ENCODE measurements around the gene PLEKHG2.

Gene PLEKHG2

DNA sequence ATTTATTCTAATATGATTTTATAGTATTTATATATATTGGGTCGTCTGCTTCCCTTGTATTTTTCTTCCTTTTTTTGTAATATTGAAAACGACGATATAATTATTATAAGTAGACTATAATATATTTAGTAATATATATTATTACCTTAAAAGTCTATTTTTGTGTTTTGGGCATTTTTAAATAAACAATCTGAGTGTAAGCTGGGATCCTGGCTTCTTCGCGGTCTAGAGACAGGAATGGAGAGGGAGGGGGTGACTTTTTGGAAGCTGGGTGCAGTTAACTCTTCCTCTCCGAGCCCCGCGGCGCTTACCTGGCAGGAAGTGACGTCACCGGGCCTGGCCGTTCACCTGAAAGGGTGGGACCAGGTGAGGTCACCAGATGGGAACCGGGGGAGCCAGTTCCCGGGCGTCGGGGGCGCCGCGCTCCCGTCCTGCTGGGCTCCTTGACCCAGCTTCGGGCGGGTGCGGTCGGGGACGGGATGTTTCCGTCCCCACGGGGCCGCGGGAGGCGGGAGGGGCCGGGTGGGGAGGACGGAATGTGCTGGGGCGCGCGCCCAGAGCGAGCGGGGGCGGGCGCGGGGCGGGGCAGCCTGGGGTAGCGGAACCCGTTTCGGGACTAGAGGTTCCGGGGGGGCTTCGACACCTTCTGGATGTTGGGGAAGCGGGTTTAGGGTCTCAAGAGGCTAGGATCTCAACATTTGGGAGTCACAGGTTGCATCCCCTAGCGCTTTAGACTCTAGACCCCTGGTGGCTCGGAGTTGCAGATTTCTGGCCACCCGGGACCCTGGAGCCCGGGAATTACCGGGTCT lies 3.1 kb upstream of the PLEKHG2 start:
- H3K27ac ChIP-seq (ENCODE audit: low read depth, low read length) = peak overlapping the region; percentile 97
- H3K9ac ChIP-seq (ENCODE audit: low read depth, low read length) = peak overlapping the region; percentile 90
- under 1% methylated on average over 49 of the region's 52 CpGs for WGBS
- peak overlapping the region; percentile 87 for H3K4me3 ChIP-seq (ENCODE audit: low read length)
- H3K27me3 ChIP-seq (ENCODE audit: insufficient read depth, low read length) = no peaks in the 10 kb centered on the region
- H3K4me1 ChIP-seq (ENCODE audit: insufficient read depth, low read length) = peaks cover 35% of the 10 kb centered on the region
- no peaks in the 10 kb centered on the region for H3K36me3 ChIP-seq (ENCODE audit: insufficient read depth, low read length)
- H3K9me3 ChIP-seq (ENCODE audit: insufficient read depth, low read depth, low read length) = no peaks in the 10 kb centered on the region

DNA sequence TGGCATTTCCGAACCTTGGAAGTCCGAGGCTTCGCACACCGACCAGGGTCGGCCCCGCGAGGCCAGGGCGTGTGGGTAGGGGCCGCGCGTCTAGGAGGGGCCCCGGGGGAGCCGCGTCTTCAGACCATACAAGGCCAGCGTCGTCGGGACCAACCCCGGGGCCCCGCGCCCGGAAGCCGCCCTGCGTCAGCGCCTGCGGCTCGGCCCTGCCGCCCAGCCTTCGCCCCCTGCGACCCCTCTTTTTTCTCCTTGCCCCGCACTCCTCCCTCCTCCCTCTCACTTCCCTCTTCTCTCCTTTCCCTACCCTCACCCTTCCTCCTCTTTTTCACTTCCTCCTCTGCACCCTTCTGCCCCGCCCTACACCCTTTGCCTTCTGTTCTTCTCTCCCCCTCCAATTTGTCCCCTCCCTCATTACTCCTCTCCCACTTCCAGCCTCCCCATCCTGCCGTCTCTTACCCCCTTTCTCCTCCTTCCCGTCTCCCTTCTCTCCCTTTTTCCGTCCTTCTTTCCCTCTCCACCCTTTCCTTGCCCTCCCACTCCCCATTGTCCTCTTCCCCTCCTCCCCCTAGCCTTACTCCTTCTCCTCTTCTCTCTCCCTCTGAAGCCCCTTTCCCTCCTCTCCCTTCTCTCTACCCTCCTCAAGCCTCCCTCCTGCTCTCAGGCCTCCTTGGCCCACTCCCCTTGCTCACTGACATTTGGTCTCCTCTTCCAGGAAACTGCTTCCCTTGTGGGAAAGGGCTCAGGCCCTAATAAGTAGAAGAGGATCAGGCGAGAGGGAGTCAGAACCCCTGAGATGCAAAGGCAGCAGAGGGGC lies 2.2 kb upstream of the PLEKHG2 start:
- H3K27me3 ChIP-seq (ENCODE audit: insufficient read depth, low read length) = no peaks in the 10 kb centered on the region
- H3K9me3 ChIP-seq (ENCODE audit: insufficient read depth, low read depth, low read length) = no peaks in the 10 kb centered on the region
- WGBS = 2% methylated on average over 35 of the region's 35 CpGs
- H3K4me3 ChIP-seq (ENCODE audit: low read length) = peak overlapping the region; percentile 87
- no peaks in the 10 kb centered on the region for H3K36me3 ChIP-seq (ENCODE audit: insufficient read depth, low read length)
- peak overlapping the region; percentile 90 for H3K9ac ChIP-seq (ENCODE audit: low read depth, low read length)
- H3K4me1 ChIP-seq (ENCODE audit: insufficient read depth, low read length) = peaks cover 36% of the 10 kb centered on the region
- H3K27ac ChIP-seq (ENCODE audit: low read depth, low read length) = peak overlapping the region; percentile 97

DNA sequence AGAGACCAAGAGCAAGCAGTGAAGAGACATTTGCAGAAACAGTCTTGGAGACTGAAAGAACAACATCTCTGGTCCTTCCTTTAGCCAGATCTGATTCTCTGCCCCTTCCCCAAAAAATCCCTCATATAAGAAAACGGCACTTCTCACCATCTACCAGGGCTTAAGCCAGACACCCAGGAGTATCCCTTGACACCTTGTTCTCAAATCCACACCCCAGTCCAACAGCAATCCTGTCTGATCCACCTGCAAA lies 1.7 kb upstream of the PLEKHG2 start:
- no peaks in the 10 kb centered on the region for H3K9me3 ChIP-seq (ENCODE audit: insufficient read depth, low read depth, low read length)
- peak overlapping the region; percentile 90; the same call in 1 of the 2 replicates for H3K9ac ChIP-seq (ENCODE audit: low read depth, low read length)
- H3K27ac ChIP-seq (ENCODE audit: low read depth, low read length) = peak overlapping the region; percentile 97; the same call in 1 of the 2 replicates
- 74% methylated on average over 1 of the region's 1 CpG for WGBS
- no peaks in the 10 kb centered on the region for H3K27me3 ChIP-seq (ENCODE audit: insufficient read depth, low read length)
- peaks cover 33% of the 10 kb centered on the region for H3K4me1 ChIP-seq (ENCODE audit: insufficient read depth, low read length)
- peak overlapping the region; percentile 87 for H3K4me3 ChIP-seq (ENCODE audit: low read length)
- peaks cover under 1% of the 10 kb centered on the region; the same call in 1 of the 2 replicates for H3K36me3 ChIP-seq (ENCODE audit: insufficient read depth, low read length)

DNA sequence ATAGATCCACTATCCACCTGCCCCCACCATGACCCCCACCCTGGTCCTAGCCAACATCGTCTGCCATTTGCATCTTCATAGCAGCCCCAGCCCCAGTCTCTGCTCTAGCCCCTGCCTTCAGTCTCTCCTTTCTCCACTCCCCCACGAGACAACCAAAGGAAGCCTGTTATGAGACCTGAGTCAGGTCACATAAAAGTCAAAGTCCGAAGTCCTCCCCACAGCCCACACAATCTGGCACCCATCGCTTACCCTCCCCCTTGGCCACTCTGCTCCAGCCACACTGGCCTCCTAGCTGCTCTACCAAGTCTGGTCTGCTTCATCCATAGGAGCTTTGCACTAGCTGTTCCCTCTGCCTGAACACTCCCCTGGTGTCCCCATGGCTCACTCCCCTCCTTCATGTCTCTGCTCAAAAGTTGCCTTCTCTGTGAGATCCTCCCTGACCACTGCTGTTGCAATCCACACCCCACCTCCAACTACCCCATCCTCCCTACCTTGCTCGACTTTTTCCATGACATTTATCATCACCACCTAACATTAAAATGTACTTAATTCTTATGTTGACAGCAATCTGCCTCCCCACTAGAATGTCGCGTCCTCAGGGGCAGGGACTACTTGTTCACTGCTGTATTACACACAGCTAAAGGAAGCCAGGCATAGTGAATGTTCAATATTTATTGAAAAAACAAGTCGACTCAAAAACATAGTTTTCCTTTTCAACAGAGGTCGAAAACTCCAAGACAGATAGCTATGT lies 1.2 kb upstream of the PLEKHG2 start:
- Histone ChIP-seq H3K27me3 (ENCODE audit: insufficient read depth, low read length) (no peaks in the 10 kb centered on the region), H3K9ac (ENCODE audit: low read depth, low read length) (no peak overlapping the region), H3K4me1 (ENCODE audit: insufficient read depth, low read length) (peaks cover 28% of the 10 kb centered on the region), H3K9me3 (ENCODE audit: insufficient read depth, low read depth, low read length) (no peaks in the 10 kb centered on the region), H3K27ac (ENCODE audit: low read depth, low read length) (peak overlapping the region; percentile 65; the same call in 1 of the 2 replicates), H3K4me3 (ENCODE audit: low read length) (peak overlapping the region; percentile 87), H3K36me3 (ENCODE audit: insufficient read depth, low read length) (peaks cover 5% of the 10 kb centered on the region; the same call in 1 of the 2 replicates)
- 38% methylated on average over 8 of the region's 9 CpGs for WGBS

DNA sequence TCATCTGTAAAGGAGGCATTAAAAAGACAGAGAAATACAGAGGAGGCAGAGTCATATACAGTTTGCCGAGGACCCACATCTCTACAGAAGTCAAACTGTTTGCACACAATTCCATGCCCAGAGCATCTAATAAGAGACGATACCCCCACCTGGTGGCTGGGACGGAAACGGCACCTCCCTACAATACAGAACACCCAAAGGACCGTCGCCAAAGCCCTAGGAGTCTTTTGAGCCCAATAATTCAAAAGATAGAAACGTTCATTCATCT lies 703 bp upstream of the PLEKHG2 start:
- Histone ChIP-seq H3K27ac (ENCODE audit: low read depth, low read length) (peak overlapping the region; percentile 65; the same call in 1 of the 2 replicates), H3K9me3 (ENCODE audit: insufficient read depth, low read depth, low read length) (no peaks in the 10 kb centered on the region), H3K4me3 (ENCODE audit: low read length) (peak overlapping the region; percentile 87), H3K36me3 (ENCODE audit: insufficient read depth, low read length) (peaks cover 10% of the 10 kb centered on the region), H3K27me3 (ENCODE audit: insufficient read depth, low read length) (no peaks in the 10 kb centered on the region), H3K4me1 (ENCODE audit: insufficient read depth, low read length) (peaks cover 28% of the 10 kb centered on the region), H3K9ac (ENCODE audit: low read depth, low read length) (no peak overlapping the region; the same call in 1 of the 2 replicates)
- WGBS = 5% methylated on average over 7 of the region's 7 CpGs

DNA sequence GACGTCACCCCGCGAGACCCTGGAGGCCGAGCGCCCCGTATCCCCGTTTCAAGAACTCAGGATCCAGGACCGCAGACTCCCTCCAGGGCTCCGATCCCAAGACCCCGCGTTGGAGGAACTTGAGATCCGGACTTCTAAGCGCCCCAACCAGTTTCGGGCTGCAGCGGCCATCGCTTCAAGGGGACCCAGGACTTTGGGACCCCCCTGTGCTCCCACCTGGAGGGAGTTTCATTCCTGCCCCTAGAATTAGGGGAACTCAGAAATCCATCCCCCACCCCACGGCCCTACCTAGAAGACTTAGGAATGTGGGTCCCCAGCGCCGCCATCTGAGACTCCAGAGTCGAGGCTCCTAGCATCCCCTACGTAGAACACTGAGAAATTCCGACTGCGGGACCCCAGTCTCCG lies 400 bp downstream of the PLEKHG2 start:
- peak overlapping the region; percentile 99 for H3K4me3 ChIP-seq (ENCODE audit: low read length)
- H3K36me3 ChIP-seq (ENCODE audit: insufficient read depth, low read length) = peaks cover 20% of the 10 kb centered on the region
- WGBS = 0% methylated on average over 24 of the region's 24 CpGs
- peaks cover 28% of the 10 kb centered on the region for H3K4me1 ChIP-seq (ENCODE audit: insufficient read depth, low read length)
- peak overlapping the region; percentile 99 for H3K27ac ChIP-seq (ENCODE audit: low read depth, low read length)
- H3K27me3 ChIP-seq (ENCODE audit: insufficient read depth, low read length) = no peaks in the 10 kb centered on the region
- H3K9ac ChIP-seq (ENCODE audit: low read depth, low read length) = peak overlapping the region; percentile 95
- H3K9me3 ChIP-seq (ENCODE audit: insufficient read depth, low read depth, low read length) = no peaks in the 10 kb centered on the region

DNA sequence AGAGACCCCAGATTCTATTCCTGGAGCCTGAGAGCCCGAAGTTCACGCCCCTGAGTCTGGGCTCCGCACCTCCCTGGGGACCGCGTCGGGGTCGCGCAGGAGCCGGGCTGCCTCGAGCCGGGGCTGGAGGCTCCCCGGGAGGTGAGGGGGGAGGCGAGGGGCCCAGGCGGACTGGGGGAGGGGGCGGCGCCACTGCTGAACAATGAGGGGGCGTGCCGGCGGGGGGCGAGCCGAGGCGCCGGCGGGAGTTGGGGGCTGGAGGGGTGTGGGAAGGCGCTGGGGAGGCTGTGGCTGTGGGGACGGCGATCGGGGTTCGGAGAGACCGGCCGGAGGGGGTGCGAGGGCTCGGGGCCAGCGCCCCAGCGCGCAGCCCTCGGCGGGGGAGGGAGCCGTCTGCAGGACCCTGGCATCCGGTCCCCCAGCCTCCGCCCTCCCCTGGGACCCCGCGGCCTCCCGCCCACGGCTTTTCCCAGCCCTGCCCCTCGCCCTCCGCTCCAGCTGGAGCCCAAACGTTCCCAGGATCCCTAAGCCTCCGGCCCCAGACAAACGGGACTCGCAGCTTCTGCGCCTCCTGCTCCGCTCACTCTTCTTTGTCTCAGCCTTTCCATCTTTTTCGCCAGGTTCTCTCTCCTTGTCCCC lies 922 bp downstream of the PLEKHG2 start:
- under 1% methylated on average over 54 of the region's 54 CpGs for WGBS

DNA sequence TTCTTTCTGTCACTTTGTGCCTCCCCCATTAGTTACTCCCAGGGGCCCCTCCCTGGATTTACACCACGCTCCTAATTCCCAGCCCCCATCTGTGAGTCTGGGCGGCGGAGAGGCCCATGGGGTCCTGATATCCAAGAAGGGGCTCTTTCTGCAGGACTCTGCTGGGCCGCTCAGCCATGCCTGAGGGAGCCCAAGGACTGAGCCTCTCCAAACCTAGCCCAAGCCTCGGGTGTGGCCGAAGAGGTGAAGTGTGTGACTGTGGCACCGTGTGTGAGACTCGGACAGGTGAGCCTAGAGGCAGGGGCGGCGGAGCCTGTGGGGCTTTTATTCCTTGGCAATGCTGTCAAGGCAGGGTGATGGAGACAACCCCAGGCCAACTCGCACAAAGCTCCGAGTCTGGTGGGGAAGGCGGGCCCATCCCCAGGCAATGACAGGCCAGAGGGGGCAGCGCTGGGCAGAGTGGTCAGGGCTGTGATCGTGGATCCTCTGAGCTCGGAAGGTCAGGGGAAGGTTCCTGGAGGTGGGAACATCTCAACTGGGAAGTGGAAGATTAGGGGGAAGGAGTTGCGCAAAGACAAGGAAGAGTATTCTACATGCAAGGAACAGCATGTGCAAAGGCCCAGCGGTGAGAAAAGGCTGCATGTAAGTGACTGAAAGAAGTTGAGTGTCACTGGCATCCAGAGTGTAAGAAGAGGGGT lies 1.6 kb downstream of the PLEKHG2 start:
- peaks cover 31% of the 10 kb centered on the region for H3K36me3 ChIP-seq (ENCODE audit: insufficient read depth, low read length)
- peak overlapping the region; percentile 99 for H3K4me3 ChIP-seq (ENCODE audit: low read length)
- peak overlapping the region; percentile 95 for H3K9ac ChIP-seq (ENCODE audit: low read depth, low read length)
- peak overlapping the region; percentile 99 for H3K27ac ChIP-seq (ENCODE audit: low read depth, low read length)
- WGBS = 21% methylated on average over 18 of the region's 18 CpGs
- H3K4me1 ChIP-seq (ENCODE audit: insufficient read depth, low read length) = peaks cover 23% of the 10 kb centered on the region
- H3K9me3 ChIP-seq (ENCODE audit: insufficient read depth, low read depth, low read length) = no peaks in the 10 kb centered on the region
- no peaks in the 10 kb centered on the region for H3K27me3 ChIP-seq (ENCODE audit: insufficient read depth, low read length)

More for the DNA sequence above, 922 bp downstream of the PLEKHG2 start:
- Histone ChIP-seq H3K9ac (ENCODE audit: low read depth, low read length) (peak overlapping the region; percentile 95), H3K36me3 (ENCODE audit: insufficient read depth, low read length) (peaks cover 24% of the 10 kb centered on the region), H3K4me1 (ENCODE audit: insufficient read depth, low read length) (peaks cover 28% of the 10 kb centered on the region), H3K27me3 (ENCODE audit: insufficient read depth, low read length) (no peaks in the 10 kb centered on the region), H3K9me3 (ENCODE audit: insufficient read depth, low read depth, low read length) (no peaks in the 10 kb centered on the region), H3K27ac (ENCODE audit: low read depth, low read length) (peak overlapping the region; percentile 99), H3K4me3 (ENCODE audit: low read length) (peak overlapping the region; percentile 99)

DNA sequence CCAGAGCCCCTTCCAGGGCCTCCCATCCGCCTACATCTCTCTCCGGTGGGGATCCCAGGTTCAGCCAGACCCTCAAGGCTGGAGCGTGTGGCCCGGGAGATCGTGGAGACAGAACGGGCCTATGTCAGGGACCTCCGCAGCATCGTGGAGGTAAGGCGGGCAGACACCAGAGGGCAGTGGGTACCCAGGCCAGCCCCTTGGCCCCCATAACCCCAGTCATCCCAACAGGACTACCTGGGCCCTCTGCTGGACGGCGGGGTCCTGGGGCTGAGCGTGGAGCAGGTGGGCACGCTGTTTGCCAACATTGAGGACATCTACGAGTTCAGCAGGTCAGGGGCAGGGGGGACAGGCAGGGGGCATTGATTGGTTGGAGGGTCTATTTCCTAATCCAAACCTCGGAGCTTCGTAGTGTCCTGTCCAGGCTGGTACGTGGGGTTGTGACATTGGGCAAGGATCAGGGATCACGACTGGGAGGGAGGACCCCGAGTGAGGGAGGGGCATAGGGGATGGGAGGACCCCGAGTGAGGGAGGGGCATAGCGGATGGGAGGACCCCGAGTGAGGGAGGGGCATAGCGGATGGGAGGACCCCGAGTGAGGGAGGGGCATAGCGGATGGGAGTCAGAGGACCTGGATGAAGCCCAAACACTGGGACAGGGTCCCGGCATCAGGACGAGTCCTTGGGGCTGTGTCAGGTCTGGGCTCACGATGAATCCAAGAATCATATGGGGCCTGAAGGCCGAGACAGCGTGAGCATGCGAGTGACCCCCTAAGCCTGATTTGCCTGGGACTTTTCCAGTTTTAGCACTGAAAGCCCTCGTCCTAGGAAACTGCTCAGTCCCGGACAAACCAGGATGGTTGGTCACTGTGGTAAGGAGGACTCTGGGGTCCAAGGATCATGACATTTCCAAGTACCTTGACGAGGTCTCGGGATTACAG lies 2.9 kb downstream of the PLEKHG2 start:
- Histone ChIP-seq H3K36me3 (ENCODE audit: insufficient read depth, low read length) (peaks cover 40% of the 10 kb centered on the region), H3K4me3 (ENCODE audit: low read length) (0 out of 2 replicates have a peak overlapping the region, but pooled peaks have one; percentile 99), H3K27ac (ENCODE audit: low read depth, low read length) (no peak overlapping the region), H3K9ac (ENCODE audit: low read depth, low read length) (no peak overlapping the region), H3K9me3 (ENCODE audit: insufficient read depth, low read depth, low read length) (no peaks in the 10 kb centered on the region), H3K4me1 (ENCODE audit: insufficient read depth, low read length) (peaks cover 19% of the 10 kb centered on the region), H3K27me3 (ENCODE audit: insufficient read depth, low read length) (no peaks in the 10 kb centered on the region)
- WGBS = 79% methylated on average over 35 of the region's 35 CpGs

Measured in HUES64 (cell line).